GM06990 (cell line): ENCODE measurements around the gene FCN2.

ENCODE experiments used
- DNase-seq: peaks from one replicate; pipeline ENCODE4 v3.0.0-alpha.2; 2011; ENCODE audit not compliant: insufficient read length; ENCODE audit errors: extremely low read depth
- H3K27me3 ChIP-seq: replicated peaks from 2 replicates; pipeline ENCODE4 v1.6.0; 2011; ENCODE audit warnings: low read length; ENCODE audit not compliant: control insufficient read depth, insufficient read depth
- H3K36me3 ChIP-seq: 2 replicates; pipeline ENCODE4 v1.5.1; 2011; ENCODE audit warnings: low read length; ENCODE audit not compliant: control insufficient read depth, insufficient read depth
- H3K4me3 ChIP-seq: replicated peaks from 2 replicates; pipeline ENCODE4 v1.5.1; 2011; ENCODE audit warnings: low read depth, mild to moderate bottlenecking, control low read depth, low read length
- CTCF ChIP-seq: IDR thresholded peaks from 2 replicates; pipeline ENCODE4 v1.5.1; 2011; ENCODE audit warnings: low read length, control low read depth, mild to moderate bottlenecking, inconsistent platforms; ENCODE audit not compliant: insufficient read depth, poor library complexity, severe bottlenecking

FCN2 gene

GRCh38 chr9:134935056-134935640 is 54.5 kb downstream of the FCN2 start:
- Histone ChIP-seq H3K27me3 (no peaks in the 10 kb centered on the region; the same call in 1 of the 2 replicates), H3K4me3 (no peak overlapping the region), H3K36me3 (no peaks in the 10 kb centered on the region)
- no peak for TF ChIP-seq CTCF
- DNase-seq: no peak

GRCh38 chr9:134935701-134936345 is 55.2 kb downstream of the FCN2 start:
- Histone ChIP-seq H3K36me3 (no peaks in the 10 kb centered on the region), H3K4me3 (peak overlapping the region; percentile 19; the same call in 1 of the 2 replicates), H3K27me3 (no peaks in the 10 kb centered on the region; the same call in 1 of the 2 replicates)
- TF ChIP-seq CTCF: no peak
- DNase-seq: no peak

- TF ChIP-seq CTCF: no peak
- peak; percentile 68 for DNase-seq
- H3K4me3 ChIP-seq: peak overlapping the region; percentile 19
- no peaks in the 10 kb centered on the region; the same call in 1 of the 2 replicates for H3K27me3 ChIP-seq
- H3K36me3 ChIP-seq: no peaks in the 10 kb centered on the region
These were observed 55.9 kb downstream of the FCN2 start for GRCh38 chr9:134936346-134937163.
